Neural progenitor cell (in vitro differentiated cells): ENCODE results near the gene FFAR2.

ENCODE experiments used
- EZH2 ChIP-seq: fragments of 200-600 bp; sonication (generic); IDR thresholded peaks from 2 replicates; pipeline ENCODE4 v1.6.1; 2017; ENCODE audit warnings: antibody characterized with exemption, mild to moderate bottlenecking, moderate library complexity
- EZH2phosphoT487 ChIP-seq: fragments of 200-600 bp; sonication (generic); IDR thresholded peaks from 2 replicates; pipeline ENCODE4 v1.6.1; 2017; ENCODE audit warnings: antibody characterized with exemption
- TF ChIP-seq, protein P1 (sequence below): fragments of 200-600 bp; sonication (generic); IDR thresholded peaks from 2 replicates; pipeline ENCODE4 v1.5.1; 2017; ENCODE audit warnings: antibody characterized with exemption, mild to moderate bottlenecking

DNA sequence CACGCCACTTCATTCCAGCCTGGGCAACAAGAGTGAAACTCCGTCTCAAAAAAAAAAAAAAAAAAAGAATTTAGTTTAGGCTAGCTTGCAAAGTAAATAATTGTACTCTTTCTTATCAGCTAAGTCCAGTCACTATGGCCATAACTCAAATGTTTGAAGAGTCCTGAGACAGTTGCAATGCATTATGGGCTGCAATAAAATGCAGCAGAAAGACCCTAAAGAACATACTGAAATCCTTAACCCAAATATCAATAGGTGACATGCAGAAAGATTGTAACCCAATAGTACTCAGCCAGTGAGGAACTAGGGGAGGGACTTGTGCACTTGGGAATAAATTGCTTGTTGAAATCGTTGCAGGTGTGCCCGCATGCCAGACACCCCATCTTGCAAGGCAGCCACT, 20.9 kb upstream of the FFAR2 start:
- TF ChIP-seq, protein P1, sequence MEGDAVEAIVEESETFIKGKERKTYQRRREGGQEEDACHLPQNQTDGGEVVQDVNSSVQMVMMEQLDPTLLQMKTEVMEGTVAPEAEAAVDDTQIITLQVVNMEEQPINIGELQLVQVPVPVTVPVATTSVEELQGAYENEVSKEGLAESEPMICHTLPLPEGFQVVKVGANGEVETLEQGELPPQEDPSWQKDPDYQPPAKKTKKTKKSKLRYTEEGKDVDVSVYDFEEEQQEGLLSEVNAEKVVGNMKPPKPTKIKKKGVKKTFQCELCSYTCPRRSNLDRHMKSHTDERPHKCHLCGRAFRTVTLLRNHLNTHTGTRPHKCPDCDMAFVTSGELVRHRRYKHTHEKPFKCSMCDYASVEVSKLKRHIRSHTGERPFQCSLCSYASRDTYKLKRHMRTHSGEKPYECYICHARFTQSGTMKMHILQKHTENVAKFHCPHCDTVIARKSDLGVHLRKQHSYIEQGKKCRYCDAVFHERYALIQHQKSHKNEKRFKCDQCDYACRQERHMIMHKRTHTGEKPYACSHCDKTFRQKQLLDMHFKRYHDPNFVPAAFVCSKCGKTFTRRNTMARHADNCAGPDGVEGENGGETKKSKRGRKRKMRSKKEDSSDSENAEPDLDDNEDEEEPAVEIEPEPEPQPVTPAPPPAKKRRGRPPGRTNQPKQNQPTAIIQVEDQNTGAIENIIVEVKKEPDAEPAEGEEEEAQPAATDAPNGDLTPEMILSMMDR = no peak
- TF ChIP-seq EZH2 (no peak), EZH2phosphoT487 (no peak)
